Measurements from ENCODE around the gene MAP3K9.

The MAP3K9 gene

DNA sequence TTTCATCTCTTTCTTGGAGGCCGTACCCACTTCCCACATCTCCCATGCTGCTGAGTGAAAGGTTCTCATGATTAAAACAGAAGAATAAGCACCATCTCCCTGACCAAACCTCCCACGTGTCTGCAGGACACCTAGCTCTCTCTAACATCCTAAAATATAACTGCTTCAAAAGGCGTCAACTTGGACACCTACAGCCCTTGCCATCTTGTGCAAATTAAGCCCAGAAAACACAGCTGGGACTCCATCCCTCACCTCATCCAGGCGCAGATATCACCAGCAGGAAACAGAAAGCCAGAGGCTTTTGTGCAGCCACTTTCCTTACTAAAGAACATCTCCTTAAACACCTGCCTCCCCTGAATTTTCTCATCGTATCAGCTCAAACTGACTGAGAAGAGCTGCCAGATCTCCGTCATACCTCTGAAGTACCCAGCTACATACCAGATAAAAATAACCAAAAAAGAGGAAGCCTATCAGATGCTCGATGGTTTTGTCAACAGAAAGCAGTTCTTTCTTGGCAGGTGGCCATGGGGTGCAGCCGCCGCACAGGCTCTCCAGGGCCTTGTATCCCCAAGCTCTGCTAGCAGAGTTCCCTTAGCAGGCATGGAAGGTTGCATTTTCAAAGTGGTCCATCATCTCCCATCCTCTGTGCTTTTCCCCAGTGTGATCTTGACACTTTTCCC is 28.8 kb downstream of the MAP3K9 start:
- Histone ChIP-seq H3K79me2 (ENCODE audit: insufficient read depth, low read length) (no peaks in the 10 kb centered on the region), H3F3A (ENCODE audit: low read depth) (no peaks in the 10 kb centered on the region), H3K4me1 (ENCODE audit: insufficient read depth, low read length, poor library complexity, severe bottlenecking) (peaks cover 9% of the 10 kb centered on the region), H2AFZ (ENCODE audit: low read length) (no peak overlapping the region), H3K36me3 (ENCODE audit: insufficient read depth, low read length) (no peaks in the 10 kb centered on the region), H3K4me3 (ENCODE audit: low read length, poor library complexity, severe bottlenecking) (no peak overlapping the region), H3K4me2 (ENCODE audit: low read depth, low read length, poor library complexity, severe bottlenecking) (no peak overlapping the region), H3K9ac (ENCODE audit: low read depth, low read length, poor library complexity, severe bottlenecking) (no peak overlapping the region), H3K9me2 (replicated peaks; ENCODE audit: low read depth, low read length) (no peaks in the 10 kb centered on the region), H4K20me1 (ENCODE audit: insufficient read depth, low read length, poor library complexity, severe bottlenecking) (peaks cover 7% of the 10 kb centered on the region), H3K27me3 (ENCODE audit: insufficient read depth, low read length, poor library complexity, severe bottlenecking) (peaks cover 29% of the 10 kb centered on the region), H3K9me3 (ENCODE audit: insufficient read depth, low read depth, low read length) (no peaks in the 10 kb centered on the region)
- TF ChIP-seq, protein P1, sequence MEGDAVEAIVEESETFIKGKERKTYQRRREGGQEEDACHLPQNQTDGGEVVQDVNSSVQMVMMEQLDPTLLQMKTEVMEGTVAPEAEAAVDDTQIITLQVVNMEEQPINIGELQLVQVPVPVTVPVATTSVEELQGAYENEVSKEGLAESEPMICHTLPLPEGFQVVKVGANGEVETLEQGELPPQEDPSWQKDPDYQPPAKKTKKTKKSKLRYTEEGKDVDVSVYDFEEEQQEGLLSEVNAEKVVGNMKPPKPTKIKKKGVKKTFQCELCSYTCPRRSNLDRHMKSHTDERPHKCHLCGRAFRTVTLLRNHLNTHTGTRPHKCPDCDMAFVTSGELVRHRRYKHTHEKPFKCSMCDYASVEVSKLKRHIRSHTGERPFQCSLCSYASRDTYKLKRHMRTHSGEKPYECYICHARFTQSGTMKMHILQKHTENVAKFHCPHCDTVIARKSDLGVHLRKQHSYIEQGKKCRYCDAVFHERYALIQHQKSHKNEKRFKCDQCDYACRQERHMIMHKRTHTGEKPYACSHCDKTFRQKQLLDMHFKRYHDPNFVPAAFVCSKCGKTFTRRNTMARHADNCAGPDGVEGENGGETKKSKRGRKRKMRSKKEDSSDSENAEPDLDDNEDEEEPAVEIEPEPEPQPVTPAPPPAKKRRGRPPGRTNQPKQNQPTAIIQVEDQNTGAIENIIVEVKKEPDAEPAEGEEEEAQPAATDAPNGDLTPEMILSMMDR (conservative IDR thresholded peaks at IDR 0.05; ENCODE audit: low read length) = no peak
- TF ChIP-seq EZH2phosphoT487 (IDR thresholded peaks at IDR 0.05; ENCODE audit: borderline replicate concordance) = no peak

DNA sequence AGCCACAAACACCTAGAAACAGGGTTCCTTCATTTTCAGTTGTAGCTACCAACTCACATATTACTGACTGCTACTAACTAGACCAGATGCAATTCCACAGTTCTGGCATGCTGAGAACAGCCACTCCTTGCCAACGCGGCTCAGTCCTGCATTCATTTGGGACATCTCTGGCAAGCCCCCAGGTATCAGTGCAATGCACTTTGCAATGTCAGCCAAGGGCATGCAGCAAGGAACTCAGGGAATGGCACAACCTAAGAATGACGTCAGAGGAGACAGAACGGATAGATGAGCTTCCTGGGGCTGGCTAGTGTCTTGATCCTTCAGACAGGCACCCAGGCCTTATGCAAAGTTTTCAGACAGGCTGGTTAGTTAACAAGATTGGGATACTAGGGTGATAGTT is 29.6 kb downstream of the MAP3K9 start:
- peaks cover 20% of the 10 kb centered on the region for H3K27me3 ChIP-seq (ENCODE audit: insufficient read depth, low read length, poor library complexity, severe bottlenecking)
- H3K36me3 ChIP-seq (ENCODE audit: insufficient read depth, low read length) = no peaks in the 10 kb centered on the region
- H3K9me3 ChIP-seq (ENCODE audit: insufficient read depth, low read depth, low read length) = no peaks in the 10 kb centered on the region
- H3K4me1 ChIP-seq (ENCODE audit: insufficient read depth, low read length, poor library complexity, severe bottlenecking) = peaks cover 9% of the 10 kb centered on the region
- TF ChIP-seq, protein P1 (conservative IDR thresholded peaks at IDR 0.05; ENCODE audit: low read length) = no peak
- TF ChIP-seq EZH2phosphoT487 (IDR thresholded peaks at IDR 0.05; ENCODE audit: borderline replicate concordance) = no peak
- no peak overlapping the region for H3K4me3 ChIP-seq (ENCODE audit: low read length, poor library complexity, severe bottlenecking)
- H2AFZ ChIP-seq (ENCODE audit: low read length) = no peak overlapping the region
- no peaks in the 10 kb centered on the region for H3F3A ChIP-seq (ENCODE audit: low read depth)
- peaks cover 7% of the 10 kb centered on the region for H4K20me1 ChIP-seq (ENCODE audit: insufficient read depth, low read length, poor library complexity, severe bottlenecking)
- no peaks in the 10 kb centered on the region for H3K9me2 ChIP-seq (replicated peaks; ENCODE audit: low read depth, low read length)
- H3K79me2 ChIP-seq (ENCODE audit: insufficient read depth, low read length) = no peaks in the 10 kb centered on the region
- H3K4me2 ChIP-seq (ENCODE audit: low read depth, low read length, poor library complexity, severe bottlenecking) = no peak overlapping the region
- no peak overlapping the region for H3K9ac ChIP-seq (ENCODE audit: low read depth, low read length, poor library complexity, severe bottlenecking)

DNA sequence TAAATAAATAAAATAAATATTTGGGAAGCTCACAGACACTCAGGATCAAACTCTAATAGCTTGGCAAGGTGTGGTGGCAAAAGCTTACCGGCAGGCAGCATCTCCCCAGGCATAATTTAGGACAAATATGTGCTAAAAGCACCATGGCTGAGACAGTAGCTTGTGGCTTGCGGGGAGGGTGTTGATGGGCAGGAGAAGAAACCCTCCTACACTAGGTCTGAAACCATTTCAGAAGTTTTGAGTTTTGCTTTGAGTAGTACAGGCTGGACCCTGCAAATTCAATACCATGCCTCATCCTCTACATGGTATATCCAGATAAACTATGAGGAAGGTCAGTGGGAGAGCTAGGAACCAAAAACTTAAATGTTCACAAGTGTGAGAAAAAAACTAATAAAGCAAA is 33.1 kb downstream of the MAP3K9 start:
- no peaks in the 10 kb centered on the region for H4K20me1 ChIP-seq (ENCODE audit: insufficient read depth, low read length, poor library complexity, severe bottlenecking)
- no peak overlapping the region for H2AFZ ChIP-seq (ENCODE audit: low read length)
- H3K79me2 ChIP-seq (ENCODE audit: insufficient read depth, low read length) = no peaks in the 10 kb centered on the region
- no peak overlapping the region for H3K4me2 ChIP-seq (ENCODE audit: low read depth, low read length, poor library complexity, severe bottlenecking)
- peaks cover 19% of the 10 kb centered on the region for H3K27me3 ChIP-seq (ENCODE audit: insufficient read depth, low read length, poor library complexity, severe bottlenecking)
- H3K9ac ChIP-seq (ENCODE audit: low read depth, low read length, poor library complexity, severe bottlenecking) = no peak overlapping the region
- no peak overlapping the region for H3K4me3 ChIP-seq (ENCODE audit: low read length, poor library complexity, severe bottlenecking)
- H3F3A ChIP-seq (ENCODE audit: low read depth) = no peaks in the 10 kb centered on the region
- no peaks in the 10 kb centered on the region for H3K9me3 ChIP-seq (ENCODE audit: insufficient read depth, low read depth, low read length)
- H3K4me1 ChIP-seq (ENCODE audit: insufficient read depth, low read length, poor library complexity, severe bottlenecking) = no peaks in the 10 kb centered on the region
- TF ChIP-seq EZH2phosphoT487 (IDR thresholded peaks at IDR 0.05; ENCODE audit: borderline replicate concordance) = no peak
- TF ChIP-seq, protein P1 (conservative IDR thresholded peaks at IDR 0.05; ENCODE audit: low read length) = no peak
- no peaks in the 10 kb centered on the region for H3K36me3 ChIP-seq (ENCODE audit: insufficient read depth, low read length)
- no peaks in the 10 kb centered on the region for H3K9me2 ChIP-seq (replicated peaks; ENCODE audit: low read depth, low read length)

Data from Loucy (cell line).